HG02973 (cell line): ENCODE measurements around the gene DMRT1.

Source experiments
- ATAC-seq: cut with Tn5 transposase; IDR thresholded peaks from one replicate; pipeline ENCODE4 v1.9.1; 2021; ENCODE audit warnings: moderate library complexity; ENCODE audit not compliant: unreplicated experiment

DMRT1 gene

DNA sequence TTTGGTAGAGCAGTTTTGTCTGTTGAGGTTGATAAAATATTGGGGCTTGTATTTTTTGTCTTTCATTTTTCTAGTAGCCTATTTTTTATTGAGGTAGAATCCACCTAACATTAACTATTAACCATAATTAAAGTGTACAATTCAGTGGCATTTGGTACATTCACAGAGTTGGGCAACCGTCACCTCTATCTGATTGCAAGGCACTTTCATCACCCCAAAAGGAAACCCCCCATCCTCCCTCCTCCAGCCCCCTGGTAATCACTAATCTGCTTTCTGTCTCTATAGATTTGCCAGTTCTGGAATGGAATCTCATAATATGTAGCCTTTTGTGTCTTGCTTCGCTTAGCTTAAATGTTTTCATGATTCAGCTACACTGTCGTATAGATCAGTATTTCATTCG lies 79.4 kb downstream of the DMRT1 start:
- no peak for ATAC-seq

DNA sequence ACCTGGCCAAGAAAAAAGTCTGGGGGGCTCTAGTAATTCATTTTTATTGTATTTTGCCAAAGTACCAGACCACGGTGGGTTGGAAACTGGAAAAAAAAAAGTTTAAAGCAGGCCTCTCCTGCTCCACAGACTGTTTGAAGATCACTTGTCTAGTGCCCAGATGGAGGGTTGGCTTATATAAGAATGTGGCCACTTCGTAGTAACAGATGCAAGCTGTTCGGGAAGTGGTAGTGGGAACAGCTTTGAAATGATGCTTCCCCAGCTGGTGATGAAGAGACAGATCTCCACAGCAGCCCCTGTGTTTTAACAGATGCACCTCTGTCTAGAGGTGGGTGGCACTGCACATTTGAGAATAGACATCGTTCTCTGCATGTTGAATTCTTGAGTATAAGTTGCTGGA lies 80.7 kb downstream of the DMRT1 start:
- no peak for ATAC-seq

DNA sequence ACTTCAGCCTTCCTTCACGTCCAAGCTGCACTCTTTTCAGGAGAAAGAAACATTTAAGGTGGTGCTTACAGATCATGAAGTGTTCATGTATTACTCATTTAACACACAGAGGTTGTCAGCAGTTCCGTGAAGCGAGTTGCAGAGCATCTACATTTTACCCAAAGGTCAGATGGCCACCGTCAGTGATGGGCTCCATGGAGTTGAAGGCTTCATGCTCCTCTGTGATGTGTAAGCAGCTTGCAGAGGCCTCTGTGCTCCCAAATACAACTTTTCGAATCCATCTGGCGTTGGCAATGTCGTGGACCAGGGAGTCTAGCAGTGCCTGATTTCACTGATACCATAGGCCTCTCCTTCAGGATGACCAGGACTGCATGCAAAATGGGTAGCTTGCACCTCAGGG lies 81.2 kb downstream of the DMRT1 start:
- ATAC-seq = no peak

DNA sequence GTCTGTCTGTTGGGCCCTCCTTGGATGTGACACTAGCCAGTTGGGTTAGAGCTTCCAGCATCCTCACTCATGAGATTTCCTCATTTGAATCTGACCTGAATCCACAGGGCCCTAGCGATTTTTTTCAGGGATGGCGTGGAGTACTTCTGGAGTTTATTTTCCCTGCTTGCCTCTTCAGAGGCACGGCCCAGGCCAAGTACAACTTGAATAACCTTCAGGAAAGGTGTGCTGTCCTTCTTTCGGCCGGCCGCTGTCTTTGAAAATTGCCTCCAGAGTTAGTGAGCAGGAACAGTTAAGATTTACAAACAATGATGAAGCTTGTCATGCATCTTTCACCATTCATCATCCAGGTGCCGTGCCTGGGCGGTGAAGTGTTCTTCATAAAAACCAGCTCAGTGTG lies 85.5 kb downstream of the DMRT1 start:
- ATAC-seq = no peak

DNA sequence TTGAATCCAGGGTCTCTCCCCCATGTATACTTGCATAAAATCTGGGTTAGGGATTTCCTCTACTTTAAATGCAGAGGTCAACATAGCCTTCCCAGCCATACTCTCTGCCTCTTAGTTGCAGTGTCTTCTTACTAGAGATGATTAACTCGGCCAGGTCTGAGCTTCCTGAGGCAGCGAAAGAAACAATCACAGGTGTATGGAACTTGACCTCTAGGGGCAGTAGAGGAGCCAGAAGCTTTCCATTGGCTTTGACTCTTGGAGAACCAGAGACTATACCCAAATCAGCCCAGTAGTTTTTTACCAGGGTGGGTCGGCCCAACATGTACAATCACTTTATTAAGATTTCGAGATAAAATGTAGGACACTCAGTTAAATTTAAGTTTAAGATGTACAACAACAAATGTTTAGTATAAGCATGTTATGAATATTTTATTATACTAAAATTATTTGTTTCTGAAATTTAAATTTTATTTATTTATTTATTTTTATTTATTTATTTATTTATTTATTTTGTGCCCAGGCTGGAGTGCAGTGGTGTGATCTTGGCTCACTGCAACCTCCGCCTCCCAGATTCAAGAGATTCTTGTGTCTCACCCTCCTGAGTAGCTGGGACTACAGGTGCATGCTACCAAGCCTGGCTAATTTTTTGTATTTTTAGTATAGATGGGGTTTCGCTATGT lies 87.0 kb downstream of the DMRT1 start:
- no peak for ATAC-seq

DNA sequence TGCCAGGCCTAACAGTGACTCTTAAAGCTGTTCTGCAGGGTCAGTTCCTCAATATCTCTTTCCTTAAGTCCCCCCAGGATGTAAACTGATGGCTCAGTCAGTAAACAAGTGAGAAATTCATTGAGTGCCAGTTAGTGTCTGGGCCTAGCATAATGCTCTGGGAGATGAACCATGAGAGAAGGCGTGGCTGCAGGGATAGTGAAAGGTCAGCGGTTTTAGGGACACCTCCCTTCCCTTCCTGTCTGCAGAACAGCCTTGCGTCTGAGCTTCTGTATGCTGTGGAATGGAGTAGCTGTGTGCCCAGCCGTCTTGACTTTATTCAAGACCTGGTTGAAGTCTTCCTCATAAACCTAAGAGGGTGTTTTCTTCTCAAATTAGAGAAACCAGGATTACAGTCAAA lies 88.2 kb downstream of the DMRT1 start:
- ATAC-seq = no peak

DNA sequence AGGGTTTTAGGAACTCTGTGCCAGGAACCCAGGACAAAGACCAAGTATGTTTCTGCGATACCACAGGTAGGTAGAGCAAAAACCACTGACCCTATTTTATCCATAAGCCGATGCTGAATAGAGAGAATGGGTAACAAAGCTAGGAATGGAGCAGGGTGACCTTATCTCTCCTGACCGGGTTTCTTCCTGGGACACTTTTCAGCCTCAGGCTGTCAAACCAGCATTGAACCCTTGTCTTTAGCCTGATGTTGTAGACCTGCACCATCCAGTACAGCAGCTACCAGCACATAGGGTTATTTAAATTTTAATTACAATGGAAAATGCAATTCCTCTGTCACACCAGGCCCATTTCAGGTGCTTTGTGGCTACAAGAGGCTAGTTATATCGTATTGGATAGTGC lies 91.9 kb downstream of the DMRT1 start:
- no peak for ATAC-seq

DNA sequence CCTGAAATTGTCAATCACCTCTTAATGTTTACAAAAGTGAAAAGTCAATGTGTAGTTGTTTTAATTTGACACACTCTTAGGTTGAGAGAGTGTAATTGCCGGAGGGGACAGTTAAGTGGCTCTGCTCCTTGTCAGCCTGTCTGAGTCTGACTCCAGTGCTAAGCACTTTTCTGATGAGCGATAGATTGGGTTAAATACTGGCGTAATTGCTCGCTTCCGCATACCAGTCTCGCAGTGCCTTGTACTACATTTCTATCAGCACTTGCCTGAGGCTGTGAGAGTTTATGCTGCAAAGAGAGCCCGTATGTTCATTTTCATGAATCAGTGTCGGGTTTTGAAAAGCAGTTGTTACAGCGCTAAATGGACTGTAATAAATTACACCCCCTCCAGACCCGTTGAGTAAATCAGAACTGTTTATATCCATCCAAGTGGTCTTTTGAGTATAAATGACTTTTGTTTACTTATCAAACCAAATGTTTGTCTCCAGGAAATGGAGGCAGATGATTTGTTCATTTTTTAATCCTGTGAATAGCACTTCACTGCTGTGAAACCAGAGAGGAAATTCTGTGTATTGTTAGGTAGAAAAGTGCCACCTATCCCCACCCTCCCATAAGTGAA lies 94.0 kb downstream of the DMRT1 start:
- no peak for ATAC-seq

DNA sequence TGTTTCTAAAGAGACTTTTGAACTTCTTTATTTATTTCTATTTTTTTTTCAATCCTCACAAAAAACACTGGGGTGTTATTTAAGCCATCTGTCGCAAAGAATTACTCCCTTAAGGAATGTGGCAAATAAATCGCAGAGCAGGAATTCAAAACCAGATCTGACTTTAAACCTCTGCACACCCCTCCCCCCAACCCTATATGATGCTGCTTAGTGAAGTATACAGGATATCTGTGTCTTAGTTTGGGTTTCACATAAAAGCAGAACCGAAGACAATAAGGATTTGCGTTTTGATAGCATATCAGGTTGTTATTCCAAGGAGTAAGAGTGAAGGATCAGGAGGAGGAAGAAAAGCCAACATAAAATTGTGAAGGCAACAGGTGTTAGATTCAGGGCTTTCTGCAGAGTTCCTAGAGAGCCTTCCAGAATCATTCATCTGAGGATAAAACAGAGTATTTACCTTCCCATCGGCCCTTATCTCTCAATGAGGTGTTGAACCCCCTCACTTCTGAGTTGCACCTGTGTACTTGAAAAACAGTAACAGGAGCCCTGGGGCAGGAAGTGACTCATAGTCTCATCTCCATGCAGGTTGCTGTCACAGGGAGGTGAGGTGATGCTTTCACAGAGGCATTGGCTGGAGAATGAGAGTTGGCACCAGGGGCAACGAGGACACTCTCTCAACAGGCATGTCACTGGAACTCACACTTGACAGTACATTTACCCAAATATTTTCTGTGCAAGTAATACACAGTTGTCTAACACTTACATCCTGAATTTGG lies 101.5 kb downstream of the DMRT1 start:
- ATAC-seq = no peak

DNA sequence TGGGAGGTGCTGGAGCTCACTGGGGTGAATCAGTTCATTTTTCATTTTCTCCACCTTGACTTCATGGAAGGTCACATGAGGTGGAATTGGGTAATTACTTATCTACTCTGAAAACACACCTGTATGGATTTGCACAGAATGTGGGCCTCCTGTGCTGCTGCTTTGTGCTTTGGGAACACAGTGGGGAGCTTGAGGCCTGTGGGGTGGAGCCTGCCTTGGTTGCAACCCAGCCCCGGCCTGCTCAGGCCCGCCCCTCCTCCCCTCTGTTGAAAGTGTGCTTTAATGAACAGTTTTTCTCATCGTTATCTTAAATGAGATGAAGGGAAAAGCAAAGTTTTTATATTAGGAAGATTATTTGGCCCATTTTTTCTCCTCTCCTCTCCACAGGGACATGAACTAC lies 106.5 kb downstream of the DMRT1 start:
- ATAC-seq = no peak

DNA sequence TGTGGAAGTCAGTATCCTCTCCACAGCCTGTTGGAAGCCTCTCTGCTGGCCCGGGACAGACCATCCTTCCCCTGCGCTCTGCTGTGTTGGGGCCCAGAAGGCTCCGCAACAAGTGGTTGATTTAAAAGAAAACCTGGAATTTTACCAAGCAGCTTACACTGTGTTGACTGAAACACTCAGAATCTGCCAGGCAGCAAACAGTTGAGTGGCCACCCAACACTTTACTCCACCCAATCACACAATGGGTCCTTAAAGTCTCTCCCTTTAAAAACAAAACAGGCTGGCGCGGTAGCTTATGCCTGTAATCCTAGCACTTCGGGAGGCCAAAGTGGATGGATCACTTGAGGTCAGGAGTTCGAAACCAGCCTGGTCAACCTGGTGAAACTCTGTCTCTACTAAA lies 107.0 kb downstream of the DMRT1 start:
- no peak for ATAC-seq

DNA sequence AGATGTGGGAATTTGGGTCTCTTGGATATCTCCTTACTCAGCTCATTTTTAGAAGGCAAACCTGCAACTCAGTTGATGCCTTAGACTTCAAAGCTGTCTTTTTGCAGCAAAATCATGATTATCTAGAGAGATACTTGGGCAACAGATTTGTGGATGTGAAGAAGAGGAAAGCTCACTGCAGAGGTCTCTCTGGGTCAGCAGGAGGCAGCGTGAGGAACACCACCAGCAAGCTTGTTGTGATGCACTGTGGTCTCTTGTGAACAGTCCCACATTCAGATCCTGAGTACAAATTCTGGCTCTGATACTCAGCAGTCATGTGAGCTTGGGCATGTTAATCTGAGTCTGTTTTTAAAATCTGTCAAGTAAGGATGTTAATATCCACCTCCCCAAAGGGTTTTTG lies 108.6 kb downstream of the DMRT1 start:
- ATAC-seq = no peak

DNA sequence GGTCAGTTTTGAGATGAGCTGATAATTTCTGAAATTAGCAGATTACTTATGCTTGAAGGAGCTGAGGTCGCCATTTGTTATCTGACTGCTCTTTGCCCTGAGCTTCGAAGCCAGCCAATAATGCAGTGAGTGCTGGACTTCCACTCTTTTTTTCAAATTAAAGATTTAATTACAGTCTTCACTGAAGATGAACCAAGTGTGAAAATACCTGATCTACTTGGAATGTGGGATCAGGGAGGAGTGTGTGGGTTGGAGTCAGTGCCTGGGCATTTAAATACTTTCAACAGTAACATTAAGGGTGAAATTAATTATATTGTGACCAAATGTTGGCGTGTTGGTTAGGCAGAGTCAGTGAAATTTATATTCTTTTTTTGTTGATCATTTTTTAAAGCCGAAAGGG lies 111.0 kb downstream of the DMRT1 start:
- no peak for ATAC-seq

DNA sequence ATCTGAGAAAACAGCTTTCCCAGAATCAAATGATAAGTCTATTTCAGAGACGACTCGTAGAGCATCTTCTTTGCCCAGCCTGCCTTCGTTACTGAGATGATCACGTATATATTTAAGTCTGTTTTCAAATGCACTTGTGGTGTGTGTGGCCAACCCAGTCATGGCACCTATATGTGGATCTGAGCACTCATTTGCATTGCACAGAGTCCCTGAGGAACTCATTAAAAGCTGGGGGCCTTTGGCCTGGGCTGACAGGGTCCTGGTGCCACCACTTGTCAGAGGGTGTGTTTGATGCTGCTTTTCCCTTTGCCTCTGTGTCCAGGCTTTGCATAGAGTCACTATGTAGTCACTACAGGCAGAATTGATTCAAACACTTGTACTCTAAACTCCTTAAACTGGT lies 117.6 kb downstream of the DMRT1 start:
- no peak for ATAC-seq

DNA sequence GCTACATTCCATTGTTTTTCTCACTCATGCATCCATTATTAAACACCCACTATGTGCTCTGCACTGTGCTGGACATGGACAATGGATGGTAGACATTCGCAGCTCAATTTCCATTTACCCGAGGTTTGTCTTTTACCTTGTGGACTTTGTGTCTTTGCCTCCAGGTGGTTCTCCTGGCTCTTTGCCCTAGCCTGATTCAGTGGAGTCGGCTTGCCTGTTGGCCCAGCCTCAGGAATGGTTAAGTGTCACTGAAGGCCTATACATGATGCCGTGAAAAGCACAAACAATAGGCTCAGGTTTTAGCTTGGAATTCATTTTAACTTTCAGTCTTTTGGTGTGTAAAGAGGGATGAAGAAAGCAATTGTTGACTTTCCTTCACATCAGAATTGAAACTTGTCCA lies 118.4 kb downstream of the DMRT1 start:
- no peak for ATAC-seq

DNA sequence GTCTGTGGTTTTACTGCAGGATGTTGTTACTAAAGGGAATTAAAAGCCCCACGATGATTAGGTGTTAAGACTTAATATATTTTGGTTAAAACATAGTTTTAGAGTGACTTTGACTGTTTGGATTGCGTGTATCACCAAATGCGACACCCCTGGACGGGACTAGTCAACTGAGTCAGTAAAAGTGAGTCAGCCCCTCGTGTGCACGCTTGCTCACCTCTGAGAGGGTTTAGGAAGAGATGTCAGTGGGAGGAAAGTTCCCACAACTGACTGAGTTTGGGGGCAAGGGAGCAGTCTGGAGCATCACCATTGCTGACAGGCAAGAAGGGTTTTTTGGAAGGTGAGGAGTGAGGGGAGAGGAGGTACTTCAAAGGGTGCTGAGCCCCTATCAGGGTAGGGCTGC lies 120.5 kb downstream of the DMRT1 start:
- no peak for ATAC-seq

DNA sequence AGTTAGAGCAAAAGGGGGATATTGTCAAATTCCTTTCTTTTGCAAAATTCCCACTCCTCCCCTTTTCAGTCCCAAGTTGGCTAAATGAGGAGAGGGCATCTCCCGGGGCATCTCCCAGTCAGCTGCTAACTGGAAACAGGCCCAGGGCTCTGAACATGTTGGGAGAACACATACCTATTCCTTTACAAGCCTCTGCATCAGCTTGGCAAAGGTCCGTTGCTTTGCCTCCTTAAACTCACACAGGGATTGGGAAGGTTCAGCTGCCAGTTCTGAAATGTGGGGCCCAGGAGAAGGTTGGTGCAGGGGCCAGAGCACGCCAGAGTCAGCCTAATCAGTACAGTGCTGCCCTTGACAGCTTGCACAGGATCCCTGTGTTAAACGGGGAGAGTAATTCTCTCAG lies 124.0 kb downstream of the DMRT1 start:
- ATAC-seq = no peak

DNA sequence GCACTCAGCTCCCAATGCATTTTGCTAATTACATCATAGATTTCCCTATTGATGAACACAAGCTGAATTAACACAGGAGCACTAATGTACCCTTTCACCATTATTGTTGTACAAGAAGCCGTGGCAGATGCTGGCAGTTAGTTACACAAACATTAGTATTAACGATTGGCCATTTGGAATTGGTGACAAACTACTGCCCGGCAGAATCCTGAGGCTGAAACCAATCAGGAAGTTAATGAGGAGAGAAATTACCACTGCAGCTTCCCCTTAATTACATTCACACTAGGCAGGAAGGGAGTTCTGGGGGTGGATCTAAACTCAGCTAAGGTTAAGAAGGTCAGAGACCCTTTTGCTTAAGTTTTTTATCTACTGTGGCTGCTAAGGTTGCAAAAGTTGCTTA lies 125.4 kb downstream of the DMRT1 start:
- no peak for ATAC-seq

DNA sequence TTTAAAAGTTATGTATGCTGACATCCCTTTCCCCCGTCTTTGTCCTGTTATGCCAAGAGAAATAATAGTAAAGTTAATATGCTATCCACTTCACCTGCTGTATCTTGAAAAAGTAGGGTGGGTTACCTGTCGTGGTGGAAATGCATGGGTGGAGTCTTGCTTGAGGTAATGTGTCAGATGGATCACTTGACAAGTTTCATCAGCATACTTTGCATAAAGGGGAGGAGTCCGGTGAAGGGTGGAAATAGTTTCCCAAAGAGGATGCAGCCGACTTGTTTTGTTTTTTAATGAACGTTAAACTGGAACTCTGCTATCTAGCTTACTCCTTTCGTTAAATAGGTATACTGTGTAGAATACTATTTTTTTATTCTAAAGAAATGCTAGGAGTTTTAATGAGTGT lies 125.9 kb downstream of the DMRT1 start:
- no peak for ATAC-seq

DNA sequence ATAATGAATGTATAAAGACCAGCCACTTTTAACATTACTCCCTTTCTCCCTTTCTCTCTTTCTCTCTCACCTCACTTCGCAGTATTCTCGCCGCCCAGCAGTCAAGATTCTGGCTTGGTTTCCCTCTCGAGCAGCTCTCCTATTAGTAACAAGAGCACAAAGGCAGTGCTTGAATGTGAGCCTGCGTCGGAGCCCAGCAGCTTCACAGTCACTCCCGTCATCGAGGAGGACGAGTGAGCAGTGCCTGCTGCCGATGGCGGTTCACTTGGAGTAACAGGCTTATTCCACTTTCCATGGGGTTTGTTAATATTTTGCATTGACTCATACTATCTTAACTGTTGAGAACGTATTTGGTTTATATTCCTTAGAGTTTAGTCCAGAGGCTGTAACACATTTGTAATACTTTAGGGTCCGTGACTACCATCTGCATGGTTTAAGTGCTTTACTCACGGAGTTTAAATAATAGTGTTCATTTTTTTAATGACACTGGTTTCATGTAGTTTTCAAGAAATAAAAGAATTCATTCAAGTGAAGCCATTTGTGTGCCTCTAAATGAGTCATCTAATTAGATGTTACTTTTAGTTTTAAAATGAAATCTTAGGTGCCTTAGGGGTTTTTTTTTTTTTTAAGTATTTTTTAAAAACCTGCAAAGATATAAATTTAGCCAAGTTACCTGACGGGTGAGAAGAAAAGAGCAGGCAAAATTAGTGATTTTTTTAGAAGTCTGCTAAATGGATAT lies 126.6 kb downstream of the DMRT1 start:
- ATAC-seq = no peak

DNA sequence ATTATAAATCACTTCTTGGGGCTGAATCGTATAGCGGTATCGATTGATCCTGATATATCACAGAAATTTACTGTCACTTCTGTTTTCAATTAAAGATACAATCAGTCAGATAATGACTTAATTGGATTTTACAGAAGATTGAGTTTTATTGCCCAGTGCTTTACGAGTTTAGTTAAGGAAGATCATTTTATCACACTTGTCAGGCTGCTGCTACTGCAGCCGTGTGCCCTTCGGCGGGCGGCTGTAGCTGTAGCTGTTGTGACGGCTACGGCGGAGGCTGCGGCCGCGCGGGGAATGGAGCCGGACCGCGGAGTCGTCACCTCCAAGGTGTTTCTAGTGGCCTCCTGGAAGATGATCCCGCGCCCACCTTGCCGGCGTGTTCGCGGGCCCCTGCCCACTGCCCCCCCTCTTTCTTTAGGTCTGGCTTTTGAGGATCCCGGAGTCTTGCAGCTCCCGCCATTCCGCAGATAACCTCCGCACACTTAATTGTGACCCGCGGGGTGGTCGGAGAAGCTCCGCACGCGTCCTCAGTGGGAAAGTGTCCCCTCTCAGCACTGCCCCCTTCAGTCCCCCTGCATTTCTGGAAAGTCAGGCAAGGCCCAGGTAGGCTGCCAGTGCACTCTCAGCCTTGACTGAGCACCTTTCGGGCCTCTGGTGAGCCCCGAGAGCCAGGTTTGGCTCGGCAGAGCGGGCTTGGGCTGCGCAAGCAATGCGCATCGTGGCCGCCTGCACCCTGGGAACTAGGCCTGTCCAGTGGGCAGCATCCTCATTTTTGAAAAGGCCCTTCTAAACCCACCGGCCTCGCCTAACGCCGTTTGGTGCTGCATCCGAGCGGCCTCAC lies 128.0 kb downstream of the DMRT1 start:
- ATAC-seq = no peak
